ENCODE measurements around the gene PRKAG2.

DNA sequence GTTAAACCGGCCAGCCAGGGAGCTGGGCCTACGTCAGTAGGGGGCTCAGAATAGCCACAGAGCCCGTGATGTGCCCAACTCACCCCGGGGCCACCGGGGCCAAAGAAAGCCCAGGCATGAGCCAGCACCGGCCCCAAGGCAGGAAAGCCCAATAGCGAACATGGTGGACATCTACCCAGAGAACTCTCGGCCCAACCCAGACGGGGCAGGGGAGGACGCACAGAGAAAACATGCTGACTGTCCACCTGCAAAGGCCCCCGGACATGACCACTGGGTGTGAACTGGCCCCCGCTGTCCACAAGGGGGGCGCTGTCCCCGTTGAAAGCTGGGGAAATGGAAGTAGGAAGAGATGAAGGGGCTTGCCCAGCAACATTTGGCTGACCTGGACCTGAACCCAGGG lies 169.2 kb downstream of the PRKAG2 start:
- TF ChIP-seq, protein P1, sequence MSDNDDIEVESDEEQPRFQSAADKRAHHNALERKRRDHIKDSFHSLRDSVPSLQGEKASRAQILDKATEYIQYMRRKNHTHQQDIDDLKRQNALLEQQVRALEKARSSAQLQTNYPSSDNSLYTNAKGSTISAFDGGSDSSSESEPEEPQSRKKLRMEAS (IDR thresholded peaks at IDR 0.05) = no peak
- TF ChIP-seq, protein P2, sequence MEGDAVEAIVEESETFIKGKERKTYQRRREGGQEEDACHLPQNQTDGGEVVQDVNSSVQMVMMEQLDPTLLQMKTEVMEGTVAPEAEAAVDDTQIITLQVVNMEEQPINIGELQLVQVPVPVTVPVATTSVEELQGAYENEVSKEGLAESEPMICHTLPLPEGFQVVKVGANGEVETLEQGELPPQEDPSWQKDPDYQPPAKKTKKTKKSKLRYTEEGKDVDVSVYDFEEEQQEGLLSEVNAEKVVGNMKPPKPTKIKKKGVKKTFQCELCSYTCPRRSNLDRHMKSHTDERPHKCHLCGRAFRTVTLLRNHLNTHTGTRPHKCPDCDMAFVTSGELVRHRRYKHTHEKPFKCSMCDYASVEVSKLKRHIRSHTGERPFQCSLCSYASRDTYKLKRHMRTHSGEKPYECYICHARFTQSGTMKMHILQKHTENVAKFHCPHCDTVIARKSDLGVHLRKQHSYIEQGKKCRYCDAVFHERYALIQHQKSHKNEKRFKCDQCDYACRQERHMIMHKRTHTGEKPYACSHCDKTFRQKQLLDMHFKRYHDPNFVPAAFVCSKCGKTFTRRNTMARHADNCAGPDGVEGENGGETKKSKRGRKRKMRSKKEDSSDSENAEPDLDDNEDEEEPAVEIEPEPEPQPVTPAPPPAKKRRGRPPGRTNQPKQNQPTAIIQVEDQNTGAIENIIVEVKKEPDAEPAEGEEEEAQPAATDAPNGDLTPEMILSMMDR (IDR thresholded peaks at IDR 0.05; ENCODE audit: low read depth, low read length, missing input control) = no peak
- TF ChIP-seq, protein P3, sequence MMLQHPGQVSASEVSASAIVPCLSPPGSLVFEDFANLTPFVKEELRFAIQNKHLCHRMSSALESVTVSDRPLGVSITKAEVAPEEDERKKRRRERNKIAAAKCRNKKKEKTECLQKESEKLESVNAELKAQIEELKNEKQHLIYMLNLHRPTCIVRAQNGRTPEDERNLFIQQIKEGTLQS (IDR thresholded peaks at IDR 0.05) = no peak
- no peak for TF ChIP-seq RAD21 (IDR thresholded peaks at IDR 0.05)
